Stimulated activated CD4-positive, alpha-beta T cell treated with anti-CD3 and anti-CD28 coated beads, Interleukin-4, amount 100 ng/mL, for 1 hour (primary cell): ENCODE results near the gene MLXIP.
A peak's percentile ranks its signal among the peaks of the same experiment; 100 is the strongest.
"Not testable (repeated sequence)": the region's sequence is repeated elsewhere in the genome, so short reads cannot be mapped to it uniquely, and the experiment has no call there.

Experiments used
- DNase-seq: peaks from one replicate; pipeline ENCODE4 v3.0.0-alpha.2; 2020

The MLXIP gene

GRCh38 chr12:122056406-122056805 lies 22.1 kb upstream of the MLXIP start:
- not testable (repeated sequence) for DNase-seq

GRCh38 chr12:122057007-122057735 lies 21.4 kb upstream of the MLXIP start:
- no peak for DNase-seq

GRCh38 chr12:122057769-122058168 lies 20.8 kb upstream of the MLXIP start:
- no peak for DNase-seq

GRCh38 chr12:122058549-122059149 lies 19.9 kb upstream of the MLXIP start:
- DNase-seq, result no peak

DNA sequence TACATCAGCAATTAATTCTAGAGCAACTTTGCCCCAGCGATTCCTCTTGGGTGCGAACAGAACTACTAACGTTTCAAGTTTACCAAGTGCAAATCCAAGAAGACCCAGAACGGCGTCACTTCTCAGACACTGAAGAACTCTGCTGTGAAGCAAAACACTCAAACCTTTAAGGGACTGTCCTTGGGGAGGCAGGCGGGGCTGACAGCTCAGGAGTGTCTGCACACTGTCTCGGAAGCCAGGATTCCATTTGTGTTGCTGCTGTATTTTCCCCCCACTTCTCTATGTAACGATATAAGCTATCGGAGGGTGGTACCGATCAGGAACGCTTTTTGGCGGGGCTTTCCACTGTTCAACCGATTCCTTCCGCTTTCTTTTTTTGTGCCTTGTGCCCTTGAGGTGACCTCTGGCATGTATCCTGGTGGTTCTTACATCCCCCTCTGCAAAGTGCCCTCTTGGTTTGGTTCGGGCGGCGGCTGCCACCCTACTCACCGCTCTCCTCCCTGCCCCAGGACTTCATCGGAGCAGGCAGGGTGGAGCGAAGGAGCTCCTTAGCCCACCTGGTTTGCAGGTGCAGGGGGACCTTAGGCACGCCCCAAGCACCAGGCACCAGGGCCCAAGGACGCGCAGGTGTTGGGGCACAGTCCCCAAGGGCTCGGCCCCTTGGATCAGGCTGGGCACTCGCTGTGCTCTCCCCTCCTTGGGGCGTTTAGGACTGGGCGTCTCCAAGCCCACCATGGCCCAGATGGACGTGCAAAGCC lies 19.2 kb upstream of the MLXIP start:
- no peak for DNase-seq

GRCh38 chr12:122060081-122060501 lies 18.5 kb upstream of the MLXIP start:
- DNase-seq, result no peak

- no peak for DNase-seq
Observed at GRCh38 chr12:122061253-122061652, 17.3 kb upstream of the MLXIP start.

DNA sequence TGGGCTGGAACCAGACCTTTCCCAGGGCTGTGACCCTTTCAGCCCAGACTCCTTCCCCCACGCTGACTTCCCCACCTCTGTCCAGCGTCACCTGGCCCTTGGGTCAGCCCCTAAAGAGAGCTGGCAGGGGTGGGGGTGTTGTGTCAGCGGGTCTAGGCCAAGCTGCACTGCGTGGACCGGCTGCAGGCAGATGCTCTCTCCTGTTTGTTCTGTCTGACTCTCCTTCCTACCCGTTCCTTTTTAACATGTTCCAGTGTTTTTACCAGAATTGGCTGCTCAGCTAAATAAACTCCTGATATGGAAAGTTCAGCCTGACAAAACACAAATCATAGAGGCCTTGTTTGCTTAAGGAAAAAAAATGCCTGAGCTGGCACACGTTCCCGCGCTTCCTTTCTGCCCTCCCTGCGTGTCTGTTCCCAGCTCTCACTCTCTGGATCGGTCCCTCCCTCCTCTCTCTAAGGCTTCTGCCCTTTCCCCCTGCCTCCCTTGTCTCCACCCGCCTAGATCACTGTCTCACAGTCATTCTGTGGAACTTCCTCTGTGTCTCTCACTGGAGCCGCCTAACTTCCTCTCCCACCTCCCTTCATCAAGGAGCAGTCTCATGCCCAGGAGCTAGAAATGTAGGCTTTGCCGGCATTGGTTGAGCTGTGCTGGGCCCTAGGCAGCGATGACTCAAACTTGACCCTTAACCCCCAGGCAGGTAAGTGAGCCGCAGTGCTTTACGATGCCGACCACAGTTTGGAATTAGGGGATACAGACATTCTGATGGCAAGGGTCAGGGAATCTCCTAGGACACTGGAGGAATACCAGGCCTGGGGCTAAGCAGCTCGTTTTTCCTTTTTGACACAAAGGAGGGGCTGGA lies 15.5 kb upstream of the MLXIP start:
- DNase-seq, result no peak

DNA sequence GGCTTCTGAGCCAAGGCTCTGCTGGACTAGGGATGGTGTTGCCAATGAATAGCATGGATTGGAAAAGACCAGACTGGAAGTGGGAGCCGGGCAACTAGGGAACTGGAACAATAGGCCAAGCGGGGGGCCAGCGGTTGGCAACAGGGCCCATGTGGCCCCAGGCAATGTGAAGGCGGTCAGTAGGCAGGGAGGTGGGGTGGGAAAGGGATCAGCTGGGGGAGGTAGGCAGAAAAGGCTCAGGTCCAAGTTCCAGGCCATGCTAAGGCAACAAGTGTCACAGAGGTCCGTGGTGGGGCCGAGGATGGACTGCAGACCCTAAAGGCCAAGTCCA lies 14.9 kb upstream of the MLXIP start:
- no peak for DNase-seq

DNA sequence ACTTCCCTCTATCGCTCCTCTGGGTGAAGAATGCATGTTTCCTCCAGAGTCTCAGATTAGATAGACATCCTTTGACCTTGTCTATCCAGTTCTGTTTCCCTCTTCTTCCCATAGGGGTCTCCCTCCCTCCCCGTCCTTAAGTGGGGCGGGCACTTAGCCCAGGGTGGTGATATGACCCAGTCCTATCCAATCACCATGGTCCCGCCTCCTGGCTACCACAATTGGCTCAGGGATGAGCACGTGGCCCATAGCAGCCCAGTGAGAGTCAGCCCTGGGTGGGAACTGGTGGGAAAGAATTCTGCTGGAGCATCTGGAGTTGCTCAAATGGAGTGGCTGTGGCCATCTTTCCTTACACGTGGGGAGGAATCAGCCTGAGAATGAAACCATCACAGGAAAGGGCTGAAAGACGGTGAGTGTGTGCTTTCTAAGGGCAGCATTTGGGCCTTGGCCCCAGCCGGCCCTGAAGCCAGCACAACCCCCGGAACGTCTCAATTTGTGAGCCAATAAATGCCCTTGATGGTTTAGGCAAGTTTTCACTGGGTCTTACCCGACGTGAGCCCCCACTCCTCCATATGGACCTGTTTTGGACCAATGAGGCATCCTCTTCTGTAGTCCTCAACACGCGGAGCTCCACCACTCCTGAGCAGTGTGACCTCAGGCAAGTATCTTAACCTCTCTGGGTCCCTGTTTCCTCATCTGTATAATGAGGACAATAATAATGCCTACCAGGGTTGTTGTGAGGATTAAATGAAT lies 14.4 kb upstream of the MLXIP start:
- DNase-seq, result peak; percentile 33

DNA sequence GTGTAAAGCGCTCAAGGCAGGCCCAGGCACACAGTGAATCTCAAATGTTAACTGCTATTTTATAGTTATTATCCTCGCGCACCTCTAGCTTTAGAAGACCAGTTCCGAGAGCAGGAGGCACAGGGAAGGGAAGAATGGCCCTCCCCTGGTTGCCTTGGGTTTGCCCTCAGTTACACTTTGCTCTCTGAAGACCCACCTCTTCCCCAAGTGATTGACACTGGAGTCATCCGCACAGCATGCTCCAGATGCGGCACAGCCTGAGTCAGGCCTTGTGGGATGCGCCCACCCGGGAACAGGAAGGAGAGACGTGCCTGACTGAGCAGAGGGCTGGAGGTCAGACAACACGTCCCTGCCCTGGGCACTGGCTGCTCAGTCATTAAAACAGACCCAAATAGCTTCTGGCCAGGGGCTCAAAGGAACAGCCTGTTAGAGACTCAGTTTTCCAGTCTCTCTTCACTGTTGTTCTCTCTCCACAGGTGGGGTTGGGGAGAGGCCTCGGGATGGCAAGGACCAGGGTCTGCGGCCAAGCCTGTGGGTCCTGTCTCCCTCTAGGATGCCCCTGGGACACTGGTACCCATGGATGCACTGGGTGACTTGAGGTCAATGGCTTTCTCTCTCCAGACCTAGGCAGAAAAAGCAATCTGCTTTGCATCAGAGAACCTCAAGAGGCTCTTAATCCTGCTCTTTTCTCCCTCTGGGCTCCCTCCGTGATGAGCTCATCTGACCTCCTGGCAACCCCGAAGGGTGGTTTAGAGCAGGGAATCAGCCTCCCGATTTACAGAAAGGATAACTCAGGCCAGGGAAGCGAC lies 13.6 kb upstream of the MLXIP start:
- DNase-seq, result no peak

DNA sequence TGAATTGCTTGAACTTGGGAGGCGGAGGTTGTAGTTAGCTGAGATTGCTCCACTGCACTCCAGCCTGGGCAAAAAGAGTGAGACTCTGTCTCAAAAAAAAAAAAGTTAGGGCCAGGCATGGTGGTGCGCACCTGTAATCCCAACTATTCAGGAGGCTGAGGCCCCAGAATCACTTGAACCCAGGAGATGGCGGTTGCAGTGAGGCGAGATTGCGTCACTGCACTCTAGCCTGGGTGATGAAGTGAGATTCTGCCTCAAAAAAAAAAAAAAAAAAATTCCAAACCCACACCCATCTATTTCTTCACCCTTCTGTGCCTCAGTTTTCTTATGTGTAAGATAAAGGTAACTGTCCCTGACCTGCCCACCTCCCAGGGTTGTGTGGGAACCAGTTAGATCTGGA lies 11.0 kb upstream of the MLXIP start:
- DNase-seq, result no peak

DNA sequence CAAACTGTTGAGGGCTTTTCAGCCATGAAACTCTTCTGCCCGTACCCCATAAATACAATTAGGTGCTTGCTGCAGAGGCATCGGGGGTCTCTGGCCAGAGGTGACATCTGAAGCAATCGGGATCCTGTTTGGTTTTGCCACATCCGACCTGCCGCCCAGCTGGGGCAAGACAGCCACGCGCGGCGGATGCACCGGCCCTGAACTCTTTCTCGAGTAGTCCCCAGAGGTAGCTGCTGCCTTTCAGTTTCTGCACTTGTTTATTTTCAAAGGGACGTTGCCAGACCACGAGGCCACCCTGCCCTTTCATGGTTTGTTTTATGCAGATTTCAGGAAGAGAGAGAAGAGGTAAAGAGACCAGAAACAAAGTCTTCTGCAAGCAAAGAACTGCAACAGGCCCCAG lies 10.6 kb upstream of the MLXIP start:
- peak; percentile 21 for DNase-seq

GRCh38 chr12:122072031-122072970 lies 6.3 kb upstream of the MLXIP start:
- DNase-seq, result no peak

DNA sequence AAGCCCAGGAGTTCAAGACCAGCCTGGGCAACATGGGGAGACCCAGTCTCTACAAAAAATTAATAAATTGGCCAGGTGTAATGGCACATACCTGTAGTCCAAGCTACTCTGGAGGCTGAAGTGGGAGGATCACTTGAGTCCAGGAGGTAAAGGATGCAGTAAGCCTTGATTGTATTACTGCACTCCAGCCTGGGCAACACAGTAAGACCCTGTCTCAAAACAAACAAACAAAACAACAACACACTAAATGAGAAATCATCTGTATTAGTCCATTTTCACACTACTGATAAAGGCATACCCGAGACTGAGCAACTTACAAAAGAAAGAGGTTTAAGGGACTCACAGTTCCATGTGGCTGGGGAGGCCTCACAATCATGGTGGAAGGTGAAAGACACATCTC lies 4.7 kb upstream of the MLXIP start:
- DNase-seq, result no peak

DNA sequence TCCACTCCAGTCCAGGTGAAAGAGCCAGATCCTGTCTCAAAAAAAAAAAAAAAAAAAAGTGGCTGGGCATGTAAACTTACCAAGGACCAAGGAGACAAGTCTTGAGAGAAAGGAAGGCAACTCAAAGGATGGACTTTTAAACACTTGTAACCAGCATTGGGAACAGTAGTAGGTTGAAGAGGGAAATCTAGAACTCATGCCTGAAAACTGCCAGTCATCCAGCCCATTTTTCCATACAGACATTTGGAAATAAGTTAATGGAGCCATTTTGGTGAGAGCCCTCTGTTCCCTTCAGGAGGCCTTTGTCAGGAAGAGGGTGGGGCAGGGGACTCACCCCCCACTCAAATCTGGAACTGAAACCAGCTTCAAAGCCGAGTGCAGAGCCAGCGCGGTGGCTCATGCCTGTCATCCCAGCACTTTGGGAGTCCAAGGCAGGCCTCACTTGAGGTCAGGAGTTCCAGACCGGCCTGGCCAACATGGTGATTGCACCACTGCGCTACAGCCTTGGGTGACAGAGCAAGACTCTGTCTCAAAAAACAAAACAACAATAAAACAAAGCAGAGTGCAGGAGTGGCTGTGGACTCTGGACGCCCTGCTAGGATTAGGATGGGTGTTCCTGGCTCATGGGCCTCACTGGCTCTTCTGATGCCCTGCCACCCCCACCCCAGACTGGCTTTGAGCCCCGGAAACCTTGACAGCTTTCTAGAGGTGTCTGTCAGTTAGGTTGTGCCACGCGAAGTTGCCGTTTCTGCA lies 1.6 kb upstream of the MLXIP start:
- DNase-seq, result no peak

DNA sequence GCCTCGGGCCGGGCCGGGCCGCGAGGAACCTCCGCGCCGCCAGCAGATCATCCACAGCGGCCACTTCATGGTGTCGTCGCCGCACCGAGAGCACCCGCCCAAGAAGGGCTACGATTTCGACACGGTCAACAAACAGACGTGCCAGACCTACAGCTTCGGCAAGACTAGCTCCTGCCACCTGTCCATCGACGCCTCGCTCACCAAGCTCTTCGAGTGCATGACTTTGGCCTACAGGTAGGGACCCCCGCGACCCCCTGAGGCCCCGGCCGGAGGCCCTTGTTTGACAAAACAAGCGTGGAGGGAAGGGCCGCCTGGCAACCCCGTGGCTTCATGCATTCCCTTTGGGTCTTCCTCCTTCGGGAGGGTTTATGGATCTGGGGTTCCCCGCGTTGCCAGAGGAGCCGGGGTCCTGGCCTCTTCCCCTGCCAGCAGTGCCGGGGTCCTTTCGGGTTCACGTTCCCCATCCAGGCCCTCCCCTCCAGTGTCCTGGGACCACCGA lies 526 bp downstream of the MLXIP start:
- peak; percentile 33 for DNase-seq

- no peak for DNase-seq
Observed at GRCh38 chr12:122079532-122080081, 1.1 kb downstream of the MLXIP start.
